ENCODE data around the gene RNASEH2A. TPM values are rescaled to one million over a fixed set of nuclear protein-coding genes. Genes with fewer than 3 reads are reported as not detected.
A peak's percentile ranks its signal among the peaks of the same experiment; 100 is the strongest.

RNASEH2A gene
- total RNA-seq, 4 donors from 2014 or later, result 12.3 to 15.4 (median 14.0) TPM

- H3K4me3 ChIP-seq, result peak overlapping the region; percentile 50
- 8% methylated on average over 2 of the region's 5 CpGs for WGBS
- peaks cover 93% of the 10 kb centered on the region for H3K27me3 ChIP-seq
- TF ChIP-seq EP300 (IDR thresholded peaks at IDR 0.05) (no peak), CTCF (IDR thresholded peaks at IDR 0.05) (no peak), POLR2A (IDR thresholded peaks at IDR 0.05) (no peak), POLR2AphosphoS5 (IDR thresholded peaks at IDR 0.05) (no peak)
- no peak for DNase-seq (ENCODE audit: low spot score in 2 of 2)
- peaks cover 27% of the 10 kb centered on the region for H3K4me1 ChIP-seq
- no peaks in the 10 kb centered on the region for H3K36me3 ChIP-seq
- no peak overlapping the region for H3K27ac ChIP-seq
- H3K9me3 ChIP-seq, result no peaks in the 10 kb centered on the region
Observed at GRCh38 chr19:12833418-12833737, 27.0 kb downstream of the RNASEH2A start.

- no peak for DNase-seq (ENCODE audit: low spot score in 2 of 2)
Observed at GRCh38 chr19:12833738-12834565, 27.6 kb downstream of the RNASEH2A start.

GRCh38 chr19:12834566-12834943 lies 28.2 kb downstream of the RNASEH2A start, which contains the start of gene RTBDN:
Gene RTBDN (minus strand): TSS chr19:12834579. CDS start chr19:12829979, 4,600 bp downstream.
- no peak for DNase-seq (ENCODE audit: low spot score in 2 of 2)
- H3K27me3 ChIP-seq, result peaks cover 96% of the 10 kb centered on the region
- H3K9me3 ChIP-seq, result no peaks in the 10 kb centered on the region
- 8% methylated on average over 9 of the region's 20 CpGs for WGBS
- H3K4me1 ChIP-seq, result peaks cover 32% of the 10 kb centered on the region
- H3K27ac ChIP-seq, result no peak within 1 kb of the TSS
- peak within 1 kb of the TSS; percentile 50 for H3K4me3 ChIP-seq
- no peaks in the 10 kb centered on the region for H3K36me3 ChIP-seq
- no peak for TF ChIP-seq CTCF (IDR thresholded peaks at IDR 0.05)
- TF ChIP-seq EP300 (IDR thresholded peaks at IDR 0.05), result no peak
- no peak for TF ChIP-seq POLR2AphosphoS5 (IDR thresholded peaks at IDR 0.05)
- no peak for TF ChIP-seq POLR2A (IDR thresholded peaks at IDR 0.05)

More at GRCh38 chr19:12833738-12834565, 27.6 kb downstream of the RNASEH2A start:
- TF ChIP-seq POLR2AphosphoS5 (IDR thresholded peaks at IDR 0.05), result no peak
- Histone ChIP-seq H3K9me3 (no peaks in the 10 kb centered on the region), H3K4me1 (peaks cover 31% of the 10 kb centered on the region), H3K36me3 (no peaks in the 10 kb centered on the region), H3K27ac (no peak overlapping the region), H3K4me3 (peak overlapping the region; percentile 50), H3K27me3 (peaks cover 96% of the 10 kb centered on the region)
- WGBS, result under 1% methylated on average over 18 of the region's 87 CpGs

GRCh38 chr19:12834976-12835757 lies 28.8 kb downstream of the RNASEH2A start:
- Histone ChIP-seq H3K27ac (no peak overlapping the region), H3K36me3 (no peaks in the 10 kb centered on the region), H3K4me1 (peaks cover 32% of the 10 kb centered on the region), H3K27me3 (peaks cover 96% of the 10 kb centered on the region), H3K4me3 (no peak overlapping the region), H3K9me3 (no peaks in the 10 kb centered on the region)
- WGBS, result 9% methylated on average over 20 of the region's 39 CpGs
- DNase-seq (ENCODE audit: low spot score in 2 of 2), result peak in 1 of 2 donors; percentile 70
- TF ChIP-seq POLR2AphosphoS5 (IDR thresholded peaks at IDR 0.05) (no peak), EP300 (IDR thresholded peaks at IDR 0.05) (no peak), POLR2A (IDR thresholded peaks at IDR 0.05) (no peak), CTCF (IDR thresholded peaks at IDR 0.05) (no peak)

GRCh38 chr19:12836529-12836863 lies 30.1 kb downstream of the RNASEH2A start:
- Histone ChIP-seq H3K36me3 (no peaks in the 10 kb centered on the region), H3K4me1 (peaks cover 39% of the 10 kb centered on the region), H3K4me3 (no peak overlapping the region), H3K27me3 (peaks cover 99% of the 10 kb centered on the region), H3K27ac (no peak overlapping the region), H3K9me3 (no peaks in the 10 kb centered on the region)
- 14% methylated on average over 4 of the region's 6 CpGs for WGBS
- DNase-seq (ENCODE audit: low spot score in 2 of 2), result no peak
- TF ChIP-seq POLR2AphosphoS5 (IDR thresholded peaks at IDR 0.05), result no peak
- no peak for TF ChIP-seq CTCF (IDR thresholded peaks at IDR 0.05)
- no peak for TF ChIP-seq EP300 (IDR thresholded peaks at IDR 0.05)
- no peak for TF ChIP-seq POLR2A (IDR thresholded peaks at IDR 0.05)
